ENCODE data around the gene GALNT17. TPM values are rescaled to one million over a fixed set of nuclear protein-coding genes. Genes with fewer than 3 reads are reported as not detected.
"Not testable (repeated sequence)": the region's sequence is repeated elsewhere in the genome, so short reads cannot be mapped to it uniquely, and the experiment has no call there.

GALNT17 gene
- total RNA-seq, 1 donor from 2014 or later = not detected

DNA sequence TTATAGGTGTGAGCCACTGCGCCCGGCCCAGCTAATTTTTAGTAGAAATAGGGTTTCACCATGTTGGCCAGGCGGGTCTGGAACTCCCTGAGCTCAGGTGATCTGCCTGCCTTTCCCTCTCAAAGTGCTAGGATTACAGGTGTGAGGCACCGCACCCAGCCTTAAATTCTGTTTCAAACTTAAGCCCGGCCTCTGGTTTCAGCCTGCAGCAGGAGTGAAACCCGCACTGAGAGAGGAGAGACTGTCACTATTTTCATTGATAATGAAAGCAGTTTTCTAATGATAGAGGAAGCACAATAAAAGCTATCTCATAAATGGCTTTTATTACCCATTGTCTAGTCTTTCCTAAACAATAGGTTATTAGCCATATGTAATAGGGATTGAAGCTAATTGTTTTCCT, 415.5 kb downstream of the GALNT17 start:
- Mint-ChIP-seq H3K4me3 (no peak overlapping the region), H3K36me3 (ENCODE audit: low read depth) (no peaks in the 10 kb centered on the region), H3K27ac (no peak overlapping the region), H3K9me3 (peaks cover 17% of the 10 kb centered on the region), H3K4me1 (no peaks in the 10 kb centered on the region), H3K27me3 (no peaks in the 10 kb centered on the region)
- DNase-seq = no peak
- intact Hi-C loops (cut with micrococcal nuclease) = no loop called here

DNA sequence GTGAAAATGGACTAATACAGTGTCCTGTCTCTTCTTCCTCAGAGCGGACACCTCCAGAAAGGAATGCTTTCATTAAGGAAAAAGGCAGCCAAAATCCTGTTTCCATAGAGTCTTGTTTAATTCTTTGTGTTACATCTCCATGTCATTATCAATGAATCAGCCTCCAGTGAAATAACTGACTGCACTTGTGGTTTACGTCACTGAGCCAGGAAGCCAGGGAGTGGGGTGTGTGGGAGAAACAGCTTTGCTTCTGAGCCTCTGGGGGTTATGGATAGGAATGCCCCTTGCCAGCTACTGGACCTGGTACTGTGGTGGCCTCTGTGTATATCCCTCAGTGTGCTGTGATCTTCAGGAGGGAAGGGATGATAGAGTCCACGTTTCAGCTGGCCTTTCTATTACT, 416.8 kb downstream of the GALNT17 start:
- intact Hi-C loops (cut with micrococcal nuclease) = no loop called here
- no peak overlapping the region for H3K27ac Mint-ChIP-seq
- H3K4me1 Mint-ChIP-seq = no peaks in the 10 kb centered on the region
- H3K36me3 Mint-ChIP-seq (ENCODE audit: low read depth) = no peaks in the 10 kb centered on the region
- no peak overlapping the region for H3K4me3 Mint-ChIP-seq
- no peaks in the 10 kb centered on the region for H3K27me3 Mint-ChIP-seq
- no peak for DNase-seq
- H3K9me3 Mint-ChIP-seq = peaks cover 20% of the 10 kb centered on the region

GRCh38 chr7:71553306-71553705, 421.4 kb downstream of the GALNT17 start:
- no peaks in the 10 kb centered on the region for H3K36me3 Mint-ChIP-seq (ENCODE audit: low read depth)
- DNase-seq = no peak
- H3K4me3 Mint-ChIP-seq = no peak overlapping the region
- H3K27me3 Mint-ChIP-seq = no peaks in the 10 kb centered on the region
- no peaks in the 10 kb centered on the region for H3K4me1 Mint-ChIP-seq
- intact Hi-C loops (cut with micrococcal nuclease) = no loop called here
- H3K27ac Mint-ChIP-seq = no peak overlapping the region
- H3K9me3 Mint-ChIP-seq = peaks cover 29% of the 10 kb centered on the region

GRCh38 chr7:71555758-71556157, 423.8 kb downstream of the GALNT17 start:
- Mint-ChIP-seq H3K27ac (no peak overlapping the region), H3K4me1 (no peaks in the 10 kb centered on the region), H3K9me3 (peaks cover 21% of the 10 kb centered on the region), H3K36me3 (ENCODE audit: low read depth) (no peaks in the 10 kb centered on the region), H3K27me3 (no peaks in the 10 kb centered on the region), H3K4me3 (no peak overlapping the region)
- intact Hi-C loops (cut with micrococcal nuclease) = no loop called here
- DNase-seq = no peak

- DNase-seq = no peak
- H3K9me3 Mint-ChIP-seq = peaks cover 7% of the 10 kb centered on the region
- intact Hi-C loops (cut with micrococcal nuclease) = no loop called here
These were observed 427.1 kb downstream of the GALNT17 start for GRCh38 chr7:71558806-71559613.

GRCh38 chr7:71560354-71560995, 428.5 kb downstream of the GALNT17 start:
- Mint-ChIP-seq H3K4me3 (no peak overlapping the region), H3K9me3 (no peaks in the 10 kb centered on the region), H3K4me1 (no peaks in the 10 kb centered on the region), H3K27me3 (no peaks in the 10 kb centered on the region), H3K36me3 (ENCODE audit: low read depth) (no peaks in the 10 kb centered on the region), H3K27ac (no peak overlapping the region)
- intact Hi-C loops (cut with micrococcal nuclease) = no loop called here
- DNase-seq = no peak

More at GRCh38 chr7:71558806-71559613, 427.1 kb downstream of the GALNT17 start:
- H3K27ac Mint-ChIP-seq = no peak overlapping the region
- H3K36me3 Mint-ChIP-seq (ENCODE audit: low read depth) = no peaks in the 10 kb centered on the region
- H3K4me1 Mint-ChIP-seq = no peaks in the 10 kb centered on the region
- no peak overlapping the region for H3K4me3 Mint-ChIP-seq
- no peaks in the 10 kb centered on the region for H3K27me3 Mint-ChIP-seq

DNA sequence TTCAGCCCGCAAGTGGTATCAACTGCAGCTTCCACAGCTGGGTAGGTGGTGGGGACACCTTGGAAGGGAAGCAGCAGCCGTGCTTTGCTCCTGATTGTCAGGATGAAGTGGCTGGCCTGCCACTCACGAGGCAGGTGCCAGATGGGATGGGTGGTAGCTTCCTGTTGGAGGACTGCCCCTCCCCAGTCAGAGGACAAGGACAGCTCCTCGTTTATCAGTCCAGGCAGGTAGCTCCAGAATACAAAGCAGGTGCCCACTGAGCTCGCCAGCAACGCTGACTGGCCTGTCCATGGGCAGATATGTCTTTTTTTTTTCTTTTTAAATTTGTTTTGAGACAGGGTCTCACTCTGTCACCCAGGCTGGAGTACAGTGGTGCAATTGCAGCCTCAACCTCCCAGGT, 431.3 kb downstream of the GALNT17 start:
- no peak overlapping the region for H3K27ac Mint-ChIP-seq
- no peaks in the 10 kb centered on the region for H3K36me3 Mint-ChIP-seq (ENCODE audit: low read depth)
- H3K4me1 Mint-ChIP-seq = no peaks in the 10 kb centered on the region
- DNase-seq = no peak
- intact Hi-C loops (cut with micrococcal nuclease) = no loop called here
- no peaks in the 10 kb centered on the region for H3K9me3 Mint-ChIP-seq
- no peak overlapping the region for H3K4me3 Mint-ChIP-seq
- H3K27me3 Mint-ChIP-seq = no peaks in the 10 kb centered on the region

DNA sequence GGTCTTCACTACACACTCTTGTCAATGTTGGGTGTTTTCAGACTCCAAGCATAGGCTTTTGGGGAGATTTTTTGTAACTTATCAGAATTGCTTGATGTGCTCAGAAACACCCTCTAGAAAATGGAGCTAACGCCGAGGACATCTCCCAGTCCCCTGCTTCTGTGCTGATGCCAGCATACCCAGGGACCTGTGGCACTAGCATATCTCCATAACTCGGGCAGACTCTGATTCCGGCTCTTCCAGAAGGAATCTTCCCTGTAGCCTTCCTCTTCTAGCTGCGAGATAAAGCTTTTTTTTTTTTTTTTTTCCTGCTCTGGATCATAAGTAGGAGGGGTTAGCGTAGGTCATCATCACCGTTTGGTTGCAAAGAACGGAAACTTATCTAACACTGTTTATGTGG, 434.4 kb downstream of the GALNT17 start:
- H3K27me3 Mint-ChIP-seq = no peaks in the 10 kb centered on the region
- no peak overlapping the region for H3K27ac Mint-ChIP-seq
- no peaks in the 10 kb centered on the region for H3K36me3 Mint-ChIP-seq (ENCODE audit: low read depth)
- DNase-seq = no peak
- peaks cover 5% of the 10 kb centered on the region for H3K9me3 Mint-ChIP-seq
- no peaks in the 10 kb centered on the region for H3K4me1 Mint-ChIP-seq
- H3K4me3 Mint-ChIP-seq = no peak overlapping the region
- intact Hi-C loops (cut with micrococcal nuclease) = no loop called here

DNA sequence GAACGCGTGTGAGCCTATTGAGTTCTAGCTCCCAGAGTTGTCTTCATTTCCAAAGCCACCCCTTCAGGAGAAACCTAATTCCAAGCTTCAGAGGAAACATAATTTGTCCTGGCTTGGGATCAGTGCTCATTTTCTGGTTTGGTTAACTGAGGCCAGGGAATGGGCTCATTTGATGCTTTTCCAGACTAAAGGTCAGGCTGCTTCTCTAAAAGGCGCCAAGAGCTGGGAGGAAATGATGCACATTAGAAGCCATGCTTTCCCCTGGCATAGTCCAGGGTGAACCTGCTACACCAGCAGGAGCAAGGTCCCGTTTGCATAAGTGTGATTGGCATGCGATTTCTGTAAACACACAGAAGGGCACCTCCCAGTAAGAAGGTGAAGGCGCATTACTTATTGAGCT, 435.0 kb downstream of the GALNT17 start:
- no peaks in the 10 kb centered on the region for H3K36me3 Mint-ChIP-seq (ENCODE audit: low read depth)
- H3K27ac Mint-ChIP-seq = no peak overlapping the region
- intact Hi-C loops (cut with micrococcal nuclease) = no loop called here
- peaks cover 5% of the 10 kb centered on the region for H3K9me3 Mint-ChIP-seq
- H3K4me1 Mint-ChIP-seq = no peaks in the 10 kb centered on the region
- no peaks in the 10 kb centered on the region for H3K27me3 Mint-ChIP-seq
- H3K4me3 Mint-ChIP-seq = no peak overlapping the region
- no peak for DNase-seq

DNA sequence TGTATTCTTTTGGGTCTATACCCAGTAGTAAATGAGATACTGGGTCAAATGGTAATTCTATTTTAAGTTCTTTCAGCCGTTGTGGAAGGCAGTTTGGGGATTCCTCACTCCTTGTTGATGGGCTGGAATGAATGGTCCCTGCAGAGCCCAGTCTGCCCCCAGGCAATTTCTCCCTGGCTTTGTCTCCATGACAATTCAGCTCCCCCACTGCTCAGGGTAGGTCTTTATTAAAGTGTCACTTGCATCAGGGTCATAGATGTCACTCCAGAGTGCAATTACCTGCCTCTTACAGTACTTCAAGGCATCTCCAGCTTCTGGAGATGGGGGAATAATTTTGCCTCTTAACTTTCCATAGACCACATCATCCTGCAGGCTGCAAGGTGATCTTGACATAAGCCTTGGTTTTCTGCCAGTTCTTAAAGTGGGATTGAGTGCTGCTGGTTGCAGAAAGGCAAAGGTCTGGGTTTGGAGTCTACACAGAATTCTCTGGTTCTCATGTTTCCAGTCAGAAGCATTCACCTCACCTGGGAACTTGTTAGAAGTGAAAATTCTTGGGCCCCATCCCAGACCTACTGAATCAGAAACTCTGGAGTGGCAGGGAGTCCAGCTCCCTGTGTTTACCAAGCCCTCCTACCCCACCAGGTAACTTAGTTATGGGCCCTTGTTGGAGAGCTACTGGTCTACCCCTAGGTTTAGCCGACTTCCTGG, 442.4 kb downstream of the GALNT17 start:
- H3K27ac Mint-ChIP-seq = no peak overlapping the region
- intact Hi-C loops (cut with micrococcal nuclease) = no loop called here
- no peaks in the 10 kb centered on the region for H3K4me1 Mint-ChIP-seq
- H3K27me3 Mint-ChIP-seq = no peaks in the 10 kb centered on the region
- H3K9me3 Mint-ChIP-seq = peaks cover 5% of the 10 kb centered on the region
- DNase-seq = no peak
- no peak overlapping the region for H3K4me3 Mint-ChIP-seq
- H3K36me3 Mint-ChIP-seq (ENCODE audit: low read depth) = no peaks in the 10 kb centered on the region

GRCh38 chr7:71580027-71580426, 448.1 kb downstream of the GALNT17 start:
- H3K27ac Mint-ChIP-seq = no peak overlapping the region
- H3K9me3 Mint-ChIP-seq = no peaks in the 10 kb centered on the region
- no peaks in the 10 kb centered on the region for H3K4me1 Mint-ChIP-seq
- no peaks in the 10 kb centered on the region for H3K27me3 Mint-ChIP-seq
- no peaks in the 10 kb centered on the region for H3K36me3 Mint-ChIP-seq (ENCODE audit: low read depth)
- intact Hi-C loops (cut with micrococcal nuclease) = no loop called here
- no peak for DNase-seq
- H3K4me3 Mint-ChIP-seq = no peak overlapping the region

- intact Hi-C loops (cut with micrococcal nuclease) = no loop called here
- Mint-ChIP-seq H3K4me1 (no peaks in the 10 kb centered on the region), H3K27me3 (no peaks in the 10 kb centered on the region), H3K9me3 (no peaks in the 10 kb centered on the region), H3K27ac (no peak overlapping the region), H3K4me3 (no peak overlapping the region), H3K36me3 (ENCODE audit: low read depth) (no peaks in the 10 kb centered on the region)
- DNase-seq = no peak
These were observed 452.3 kb downstream of the GALNT17 start for GRCh38 chr7:71584256-71584655.

DNA sequence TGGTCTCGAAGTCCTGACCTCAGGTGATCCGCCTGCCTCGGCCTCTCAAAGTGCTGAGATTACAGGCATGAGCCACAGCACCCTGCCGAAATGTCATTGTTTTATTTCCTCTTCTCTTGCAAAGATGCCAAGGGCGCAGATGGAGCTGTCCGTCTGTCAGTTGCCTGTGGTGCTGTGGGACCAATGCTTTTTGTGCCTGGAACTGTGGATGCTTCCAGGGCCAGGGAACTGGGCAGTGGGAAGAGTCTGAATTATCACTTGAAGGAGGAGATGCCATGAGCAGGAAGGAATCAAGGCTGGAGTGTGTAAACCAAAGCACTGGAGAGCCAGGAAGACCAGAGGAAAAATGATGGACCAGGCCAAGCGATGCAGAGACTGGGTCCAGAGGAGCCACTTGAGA, 459.9 kb downstream of the GALNT17 start:
- Mint-ChIP-seq H3K9me3 (peaks cover 15% of the 10 kb centered on the region), H3K4me3 (no peak overlapping the region), H3K27ac (no peak overlapping the region), H3K27me3 (no peaks in the 10 kb centered on the region), H3K4me1 (no peaks in the 10 kb centered on the region), H3K36me3 (ENCODE audit: low read depth) (no peaks in the 10 kb centered on the region)
- intact Hi-C loops (cut with micrococcal nuclease) = no loop called here
- no peak for DNase-seq

DNA sequence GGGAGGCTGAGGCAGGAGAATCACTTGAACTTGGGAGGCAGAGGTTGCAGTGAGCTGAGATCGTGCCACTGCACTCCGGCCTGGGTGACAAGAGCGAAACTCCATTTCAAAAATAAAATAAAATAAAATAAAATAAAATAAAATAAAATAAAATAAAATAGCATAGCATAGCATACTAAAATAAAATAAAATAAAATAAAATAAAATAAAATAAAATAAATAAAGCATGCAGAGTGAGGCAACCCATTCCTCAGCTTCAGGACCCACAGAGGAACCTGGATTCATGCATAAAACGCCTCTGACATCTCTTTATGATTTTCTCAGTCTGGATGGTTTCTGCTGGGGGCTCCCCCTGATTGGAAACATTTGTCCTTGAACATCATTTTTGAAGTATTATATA, 460.4 kb downstream of the GALNT17 start:
- intact Hi-C loops (cut with micrococcal nuclease); DNase-seq: not testable (repeated sequence)

More for the DNA sequence above, 460.4 kb downstream of the GALNT17 start:
- not testable (repeated sequence) for H3K27me3 Mint-ChIP-seq; H3K27ac Mint-ChIP-seq; H3K4me3 Mint-ChIP-seq; H3K36me3 Mint-ChIP-seq (ENCODE audit: low read depth); H3K4me1 Mint-ChIP-seq
- H3K9me3 Mint-ChIP-seq = peaks cover 15% of the 10 kb centered on the region

Measured in activated CD4-positive, alpha-beta T cell treated with anti-CD3 and anti-CD28 coated beads, Interleukin-2, amount 10 ng/mL, durations not matched to agents 24 days and 14 days (primary cell).